ENCODE results near the gene MTMR1.

The MTMR1 gene

GRCh38 chrX:150692831-150693724, at the start of gene MTMR1:
Gene MTMR1, plus strand, starts transcription at chrX:150693396. Its CDS starts 135 bp downstream, at chrX:150693531.
- H3K9ac ChIP-seq (ENCODE audit: insufficient read length), result peak within 1 kb of the TSS; percentile 72
- DNase-seq (ENCODE audit: low read depth, low spot score), result no peak
- no peaks in the 10 kb centered on the region for H3K36me3 ChIP-seq (ENCODE audit: insufficient read depth, low read length)
- TF ChIP-seq POLR2AphosphoS5 (IDR thresholded peaks at IDR 0.05; ENCODE audit: borderline replicate concordance, low read depth, low read length) (peak; percentile 21; the same call in 1 of the 2 replicates), EZH2 (IDR thresholded peaks at IDR 0.05) (no peak), FOXP2 (optimal IDR thresholded peaks at IDR 0.05; ENCODE audit: control extremely low read depth, extremely low read length, insufficient read depth) (no peak)
- no peaks in the 10 kb centered on the region for H3K9me3 ChIP-seq (ENCODE audit: low read depth, low read length)
- no peak within 1 kb of the TSS for H3K27ac ChIP-seq
- peak within 1 kb of the TSS; percentile 80 for H3K4me3 ChIP-seq

DNA sequence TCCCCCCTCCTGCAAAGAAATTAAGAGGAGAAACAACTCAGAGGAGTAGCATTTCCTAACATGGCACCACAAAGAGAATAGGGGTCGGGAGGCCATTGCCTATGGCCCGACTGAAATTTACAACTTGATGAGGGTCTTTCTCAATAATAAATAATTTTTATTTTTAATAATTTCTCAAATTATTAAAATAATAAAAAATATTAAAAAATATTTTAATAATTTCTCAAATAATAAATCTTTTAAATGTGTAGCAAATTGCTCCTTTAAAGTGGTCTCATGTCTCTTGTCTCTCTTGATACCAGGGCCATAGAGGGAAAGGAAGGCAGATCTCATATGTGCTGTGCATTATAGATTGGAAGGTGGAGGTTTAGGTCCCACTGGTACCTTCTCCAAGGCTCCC, 49.2 kb upstream of the MTMR1 start:
- DNase-seq (ENCODE audit: low read depth, low spot score), result no peak
- no peak for TF ChIP-seq EZH2 (IDR thresholded peaks at IDR 0.05)
- no peak for TF ChIP-seq POLR2AphosphoS5 (IDR thresholded peaks at IDR 0.05; ENCODE audit: borderline replicate concordance, low read depth, low read length)
- Histone ChIP-seq H3K4me3 (no peak overlapping the region), H3K27ac (no peak overlapping the region), H3K36me3 (ENCODE audit: insufficient read depth, low read length) (no peaks in the 10 kb centered on the region), H3K9ac (ENCODE audit: insufficient read length) (no peak overlapping the region), H3K9me3 (ENCODE audit: low read depth, low read length) (no peaks in the 10 kb centered on the region)

- H3K4me3 ChIP-seq, result no peak overlapping the region
- TF ChIP-seq EZH2 (IDR thresholded peaks at IDR 0.05) (no peak), POLR2AphosphoS5 (IDR thresholded peaks at IDR 0.05; ENCODE audit: borderline replicate concordance, low read depth, low read length) (no peak), FOXP2 (optimal IDR thresholded peaks at IDR 0.05; ENCODE audit: control extremely low read depth, extremely low read length, insufficient read depth) (no peak)
- H3K36me3 ChIP-seq (ENCODE audit: insufficient read depth, low read length), result no peaks in the 10 kb centered on the region
- H3K9me3 ChIP-seq (ENCODE audit: low read depth, low read length), result no peaks in the 10 kb centered on the region
- no peak for DNase-seq (ENCODE audit: low read depth, low spot score)
- no peak overlapping the region for H3K9ac ChIP-seq (ENCODE audit: insufficient read length)
- no peak overlapping the region for H3K27ac ChIP-seq
These were observed 48.8 kb upstream of the MTMR1 start for GRCh38 chrX:150644422-150644821.

- H3K9me3 ChIP-seq (ENCODE audit: low read depth, low read length), result no peaks in the 10 kb centered on the region
- no peak for DNase-seq (ENCODE audit: low read depth, low spot score)
- no peak overlapping the region for H3K4me3 ChIP-seq
- no peak overlapping the region for H3K27ac ChIP-seq
- H3K36me3 ChIP-seq (ENCODE audit: insufficient read depth, low read length), result no peaks in the 10 kb centered on the region
- H3K9ac ChIP-seq (ENCODE audit: insufficient read length), result no peak overlapping the region
- no peak for TF ChIP-seq POLR2AphosphoS5 (IDR thresholded peaks at IDR 0.05; ENCODE audit: borderline replicate concordance, low read depth, low read length)
- TF ChIP-seq EZH2 (IDR thresholded peaks at IDR 0.05), result no peak
- no peak for TF ChIP-seq FOXP2 (optimal IDR thresholded peaks at IDR 0.05; ENCODE audit: control extremely low read depth, extremely low read length, insufficient read depth)
These were observed 45.9 kb upstream of the MTMR1 start for GRCh38 chrX:150647331-150647730.

DNA sequence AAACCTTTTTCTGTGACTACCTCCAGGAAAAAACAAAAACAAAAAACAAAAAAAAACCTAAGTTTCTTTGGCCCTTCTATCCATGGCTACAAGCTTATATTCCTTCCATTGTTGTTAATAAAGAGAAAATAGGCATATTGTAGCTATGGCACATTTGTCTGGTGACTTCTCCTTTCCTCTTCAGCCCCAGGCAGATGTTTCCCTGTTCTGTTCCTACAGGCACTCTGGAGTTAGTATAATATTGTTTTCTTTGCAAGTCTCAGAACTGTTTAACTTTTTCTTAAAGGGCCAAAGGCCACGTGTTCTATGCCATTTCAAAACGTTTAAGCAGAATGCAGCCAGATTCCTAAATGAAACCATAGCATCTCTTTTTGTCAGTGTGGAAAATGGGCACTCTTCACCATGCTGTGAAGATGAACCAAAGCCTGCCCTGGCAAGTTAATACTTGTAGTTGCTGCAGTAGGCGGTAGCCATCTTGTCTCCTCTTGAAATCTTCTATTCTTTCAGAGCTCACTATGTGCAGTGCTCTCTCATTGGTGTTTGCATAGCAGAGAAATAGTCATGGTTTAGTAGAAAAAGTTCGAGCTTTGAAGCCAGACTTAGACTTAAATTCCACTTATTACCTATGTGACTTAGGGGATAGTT, 44.8 kb upstream of the MTMR1 start:
- Histone ChIP-seq H3K36me3 (ENCODE audit: insufficient read depth, low read length) (no peaks in the 10 kb centered on the region), H3K4me3 (no peak overlapping the region), H3K27ac (no peak overlapping the region), H3K9ac (ENCODE audit: insufficient read length) (no peak overlapping the region), H3K9me3 (ENCODE audit: low read depth, low read length) (no peaks in the 10 kb centered on the region)
- TF ChIP-seq POLR2AphosphoS5 (IDR thresholded peaks at IDR 0.05; ENCODE audit: borderline replicate concordance, low read depth, low read length) (no peak), FOXP2 (optimal IDR thresholded peaks at IDR 0.05; ENCODE audit: control extremely low read depth, extremely low read length, insufficient read depth) (no peak), EZH2 (IDR thresholded peaks at IDR 0.05) (no peak)
- DNase-seq (ENCODE audit: low read depth, low spot score), result no peak

DNA sequence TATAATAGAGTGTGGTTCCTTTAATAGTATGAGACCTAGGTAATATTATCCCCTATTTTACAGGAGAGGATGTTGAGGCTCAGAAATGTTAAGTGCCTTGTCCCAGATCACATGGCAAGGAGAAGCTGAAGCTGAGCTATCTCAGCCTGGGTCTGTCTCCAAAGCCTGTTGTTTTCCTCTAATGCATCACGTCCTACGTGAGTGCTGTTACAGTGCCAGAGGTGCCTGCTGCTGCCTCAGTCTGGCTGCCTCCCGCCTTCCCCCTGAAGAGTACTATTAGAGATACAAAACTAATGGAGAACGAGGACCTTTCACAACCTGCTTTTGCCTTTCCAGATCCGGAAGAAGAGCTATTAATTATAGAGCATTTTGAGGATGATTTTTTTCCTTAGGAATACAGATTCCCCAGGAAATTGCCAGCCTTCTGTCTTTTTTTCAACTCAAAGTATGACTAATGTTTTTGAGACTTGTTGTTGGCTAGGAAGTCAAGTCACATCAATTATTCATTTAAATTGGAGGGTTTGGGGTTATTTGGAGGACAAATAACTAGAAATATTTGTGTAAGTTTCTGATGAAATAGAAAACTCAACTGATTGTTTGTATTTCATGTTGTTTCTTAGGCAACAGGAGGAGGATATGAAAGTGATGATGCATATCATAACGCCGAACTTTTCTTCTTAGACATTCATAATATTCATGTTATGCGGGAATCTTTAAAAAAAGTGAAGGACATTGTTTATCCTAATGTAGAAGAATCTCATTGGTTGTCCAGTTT, 43.9 kb upstream of the MTMR1 start:
- no peak overlapping the region for H3K27ac ChIP-seq
- TF ChIP-seq FOXP2 (optimal IDR thresholded peaks at IDR 0.05; ENCODE audit: control extremely low read depth, extremely low read length, insufficient read depth) (no peak), POLR2AphosphoS5 (IDR thresholded peaks at IDR 0.05; ENCODE audit: borderline replicate concordance, low read depth, low read length) (no peak), EZH2 (IDR thresholded peaks at IDR 0.05) (no peak)
- H3K4me3 ChIP-seq, result no peak overlapping the region
- H3K36me3 ChIP-seq (ENCODE audit: insufficient read depth, low read length), result no peaks in the 10 kb centered on the region
- no peak for DNase-seq (ENCODE audit: low read depth, low spot score)
- no peaks in the 10 kb centered on the region for H3K9me3 ChIP-seq (ENCODE audit: low read depth, low read length)
- no peak overlapping the region for H3K9ac ChIP-seq (ENCODE audit: insufficient read length)

DNA sequence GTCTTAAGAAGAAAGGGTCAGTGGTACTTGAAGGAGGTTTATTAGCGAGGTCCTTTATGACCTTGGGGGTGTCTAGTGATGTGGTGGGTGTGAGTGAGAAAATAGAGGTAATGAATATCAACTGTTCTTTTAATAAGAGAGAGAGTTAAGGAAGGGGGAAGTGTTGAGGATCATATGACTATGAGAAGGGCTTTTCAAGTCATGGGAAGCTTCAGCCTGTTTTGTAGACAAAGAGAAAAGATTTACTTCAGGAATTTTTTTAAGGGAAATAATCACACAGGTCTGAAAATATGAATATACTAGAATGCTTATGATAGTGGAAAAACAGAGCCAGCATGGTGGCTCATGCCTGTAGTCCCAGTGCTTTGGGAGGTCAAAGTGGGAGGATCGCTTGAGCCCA, 41.3 kb upstream of the MTMR1 start:
- H3K4me3 ChIP-seq, result no peak overlapping the region
- no peaks in the 10 kb centered on the region for H3K36me3 ChIP-seq (ENCODE audit: insufficient read depth, low read length)
- no peak overlapping the region for H3K9ac ChIP-seq (ENCODE audit: insufficient read length)
- no peaks in the 10 kb centered on the region for H3K9me3 ChIP-seq (ENCODE audit: low read depth, low read length)
- no peak for TF ChIP-seq EZH2 (IDR thresholded peaks at IDR 0.05)
- no peak for TF ChIP-seq POLR2AphosphoS5 (IDR thresholded peaks at IDR 0.05; ENCODE audit: borderline replicate concordance, low read depth, low read length)
- TF ChIP-seq FOXP2 (optimal IDR thresholded peaks at IDR 0.05; ENCODE audit: control extremely low read depth, extremely low read length, insufficient read depth), result no peak
- no peak for DNase-seq (ENCODE audit: low read depth, low spot score)
- H3K27ac ChIP-seq, result no peak overlapping the region

- H3K27ac ChIP-seq, result no peak overlapping the region
- no peak for DNase-seq (ENCODE audit: low read depth, low spot score)
- no peak overlapping the region for H3K4me3 ChIP-seq
- no peaks in the 10 kb centered on the region for H3K36me3 ChIP-seq (ENCODE audit: insufficient read depth, low read length)
- no peak overlapping the region for H3K9ac ChIP-seq (ENCODE audit: insufficient read length)
- H3K9me3 ChIP-seq (ENCODE audit: low read depth, low read length), result no peaks in the 10 kb centered on the region
- TF ChIP-seq FOXP2 (optimal IDR thresholded peaks at IDR 0.05; ENCODE audit: control extremely low read depth, extremely low read length, insufficient read depth), result no peak
- no peak for TF ChIP-seq POLR2AphosphoS5 (IDR thresholded peaks at IDR 0.05; ENCODE audit: borderline replicate concordance, low read depth, low read length)
- TF ChIP-seq EZH2 (IDR thresholded peaks at IDR 0.05), result no peak
These were observed 37.4 kb upstream of the MTMR1 start for GRCh38 chrX:150655788-150656187.
